ENCODE results near the gene SLC30A10.

Gene SLC30A10

DNA sequence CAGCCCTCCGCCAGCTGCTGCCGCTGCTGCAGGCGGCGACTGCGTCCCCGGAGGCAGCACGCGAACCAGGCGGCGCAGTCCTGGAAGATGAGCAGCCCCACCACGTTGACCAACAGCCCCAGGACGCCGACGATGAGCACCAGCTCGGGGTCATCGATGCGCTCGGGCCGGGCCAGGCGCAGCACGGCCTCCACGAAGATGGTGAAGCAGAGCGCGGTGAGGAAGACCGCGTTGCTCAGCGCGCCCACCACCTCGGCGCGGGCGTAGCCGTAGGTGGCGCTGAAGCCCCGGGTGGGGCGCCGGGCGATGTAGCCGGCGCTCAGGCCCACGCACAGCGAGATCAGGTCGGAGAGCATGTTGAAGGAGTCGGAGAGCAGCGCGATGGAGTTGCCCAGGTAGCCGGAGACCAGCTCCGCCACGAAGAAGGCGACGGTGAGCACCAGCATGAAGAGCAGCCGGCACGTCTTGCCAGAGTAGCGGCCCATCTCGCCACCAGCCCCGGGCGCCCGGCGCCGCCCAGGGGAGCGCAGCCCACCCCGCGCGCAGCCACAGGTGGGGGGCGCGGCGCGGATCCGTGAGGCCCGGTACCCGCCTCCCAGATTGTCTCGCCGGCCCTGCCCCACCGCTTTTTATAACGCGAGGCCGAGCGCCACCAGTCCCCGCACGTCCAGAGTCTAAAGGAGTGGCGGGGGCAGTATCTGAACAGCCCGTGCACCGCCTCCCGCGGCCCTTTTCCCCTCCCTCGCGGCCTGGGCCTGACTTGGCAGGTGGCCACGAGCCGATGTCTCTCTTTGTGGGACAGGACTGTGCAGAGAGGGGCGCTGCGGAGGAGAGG lies at the start of gene SLC30A10:
TSS of gene SLC30A10 (minus strand) at position 602 of the 835 bp plus-strand sequence. CDS start at position 485, 117 bp downstream.
- TF ChIP-seq, protein P1, sequence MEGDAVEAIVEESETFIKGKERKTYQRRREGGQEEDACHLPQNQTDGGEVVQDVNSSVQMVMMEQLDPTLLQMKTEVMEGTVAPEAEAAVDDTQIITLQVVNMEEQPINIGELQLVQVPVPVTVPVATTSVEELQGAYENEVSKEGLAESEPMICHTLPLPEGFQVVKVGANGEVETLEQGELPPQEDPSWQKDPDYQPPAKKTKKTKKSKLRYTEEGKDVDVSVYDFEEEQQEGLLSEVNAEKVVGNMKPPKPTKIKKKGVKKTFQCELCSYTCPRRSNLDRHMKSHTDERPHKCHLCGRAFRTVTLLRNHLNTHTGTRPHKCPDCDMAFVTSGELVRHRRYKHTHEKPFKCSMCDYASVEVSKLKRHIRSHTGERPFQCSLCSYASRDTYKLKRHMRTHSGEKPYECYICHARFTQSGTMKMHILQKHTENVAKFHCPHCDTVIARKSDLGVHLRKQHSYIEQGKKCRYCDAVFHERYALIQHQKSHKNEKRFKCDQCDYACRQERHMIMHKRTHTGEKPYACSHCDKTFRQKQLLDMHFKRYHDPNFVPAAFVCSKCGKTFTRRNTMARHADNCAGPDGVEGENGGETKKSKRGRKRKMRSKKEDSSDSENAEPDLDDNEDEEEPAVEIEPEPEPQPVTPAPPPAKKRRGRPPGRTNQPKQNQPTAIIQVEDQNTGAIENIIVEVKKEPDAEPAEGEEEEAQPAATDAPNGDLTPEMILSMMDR (IDR thresholded peaks at IDR 0.05; ENCODE audit: low read depth, low read length) = no peak
- DNase-seq (ENCODE audit: low read depth in 2 of 2) = peak; percentile 4 to 5
- peak within 1 kb of the TSS; percentile 23 to 33 for H3K4me3 ChIP-seq (replicated peaks in 1 of 2; ENCODE audit: low read depth in 2 of 2, low read length in 2 of 2)

DNA sequence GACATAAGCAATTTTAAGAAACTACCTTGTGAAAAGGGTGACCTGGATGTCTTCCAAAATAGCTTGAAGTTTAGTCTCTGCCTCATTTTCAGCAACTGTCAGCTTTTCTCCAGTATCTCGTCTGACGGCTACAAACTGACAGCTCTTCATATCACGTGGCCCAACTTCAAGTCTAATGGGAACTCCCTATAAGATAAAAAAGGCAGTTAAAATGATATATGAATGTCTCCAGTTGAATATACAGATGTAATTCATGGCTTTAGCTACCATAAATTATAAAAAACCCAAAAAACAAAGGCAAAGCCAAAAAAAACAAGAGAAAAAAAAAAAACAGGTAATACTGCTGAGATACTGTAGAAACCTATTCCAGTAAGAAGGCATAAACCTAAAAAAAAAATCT lies 44.9 kb upstream of the SLC30A10 start:
- TF ChIP-seq, protein P1 (IDR thresholded peaks at IDR 0.05; ENCODE audit: low read depth, low read length) = no peak
- H3K4me3 ChIP-seq (replicated peaks in 1 of 2; ENCODE audit: low read depth in 2 of 2, low read length in 2 of 2) = no peak overlapping the region
- DNase-seq (ENCODE audit: low read depth in 2 of 2) = no peak

DNA sequence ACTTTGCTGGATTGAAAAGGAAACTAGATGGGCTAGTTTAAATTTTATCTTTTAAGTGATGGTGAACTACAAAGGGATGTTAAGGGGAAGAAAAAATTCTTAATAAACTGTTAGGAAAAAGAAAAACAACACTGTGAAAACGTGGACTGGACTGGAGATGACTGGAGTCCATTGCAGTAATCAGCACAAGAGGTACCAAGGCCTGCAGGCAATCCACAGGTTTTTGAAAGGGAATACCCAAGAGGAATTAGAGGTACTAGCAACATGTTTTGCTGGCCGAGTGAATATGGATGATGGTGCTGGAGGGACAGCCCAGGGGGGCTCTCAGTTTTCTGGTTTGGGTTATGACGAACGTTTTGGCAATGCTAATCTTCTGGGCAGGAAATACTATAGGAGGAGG lies 39.0 kb upstream of the SLC30A10 start:
- TF ChIP-seq, protein P1 (IDR thresholded peaks at IDR 0.05; ENCODE audit: low read depth, low read length) = no peak
- DNase-seq (ENCODE audit: low read depth in 2 of 2) = no peak
- H3K4me3 ChIP-seq (replicated peaks in 1 of 2; ENCODE audit: low read depth in 2 of 2, low read length in 2 of 2) = no peak overlapping the region

DNA sequence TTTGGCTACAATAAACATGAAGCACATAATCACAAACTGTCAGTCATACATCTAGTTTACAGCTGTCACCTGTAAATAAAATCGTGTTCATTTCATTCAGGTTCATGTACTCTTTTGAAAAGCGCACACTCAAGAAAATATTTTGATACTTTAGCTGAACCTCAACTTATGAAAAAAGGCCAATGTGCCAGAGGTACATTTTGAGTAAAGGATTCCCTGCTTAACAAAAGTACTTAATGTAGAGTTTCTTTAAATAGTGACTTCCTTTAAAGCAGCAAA lies 37.7 kb upstream of the SLC30A10 start:
- DNase-seq (ENCODE audit: low read depth in 2 of 2) = no peak
- H3K4me3 ChIP-seq (replicated peaks in 1 of 2; ENCODE audit: low read depth in 2 of 2, low read length in 2 of 2) = no peak overlapping the region
- TF ChIP-seq, protein P1 (IDR thresholded peaks at IDR 0.05; ENCODE audit: low read depth, low read length) = no peak

DNA sequence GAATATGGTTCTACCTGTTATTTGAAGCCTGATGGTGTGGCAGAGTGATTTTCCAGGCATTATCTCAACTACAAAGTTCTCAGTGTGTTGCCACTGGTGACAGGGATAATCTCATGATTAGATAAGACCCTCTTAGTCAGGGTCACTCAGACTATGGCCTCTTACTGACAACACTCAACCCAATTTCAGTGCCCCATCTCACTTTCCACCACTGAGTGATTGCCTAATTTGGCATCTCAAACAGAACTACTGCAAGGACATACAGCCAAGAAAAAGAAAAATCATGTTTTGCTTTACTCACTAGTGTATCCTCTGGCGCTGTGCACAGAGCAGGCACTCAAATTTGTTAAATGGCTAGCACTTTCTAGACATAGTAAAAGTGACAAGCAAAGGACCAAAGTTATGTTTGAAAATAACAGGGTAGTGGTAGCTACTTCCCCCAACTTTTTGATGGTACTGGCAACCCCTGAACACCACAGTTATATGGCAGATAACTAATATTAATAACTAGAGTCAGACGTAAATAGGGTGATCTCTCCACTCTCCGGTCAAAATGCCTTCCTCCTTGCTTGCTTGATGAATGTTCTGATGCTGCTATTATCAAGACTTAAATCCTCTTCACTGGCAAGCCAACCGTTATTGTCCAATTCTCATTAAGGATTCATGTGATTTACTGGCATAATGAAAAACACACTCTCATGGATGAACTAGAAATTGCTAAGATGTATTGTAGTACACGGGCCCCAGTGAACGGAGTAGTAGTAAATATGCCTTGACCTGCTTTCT lies 37.1 kb upstream of the SLC30A10 start:
- H3K4me3 ChIP-seq (replicated peaks in 1 of 2; ENCODE audit: low read depth in 2 of 2, low read length in 2 of 2) = no peak overlapping the region
- no peak for DNase-seq (ENCODE audit: low read depth in 2 of 2)
- TF ChIP-seq, protein P1 (IDR thresholded peaks at IDR 0.05; ENCODE audit: low read depth, low read length) = no peak

DNA sequence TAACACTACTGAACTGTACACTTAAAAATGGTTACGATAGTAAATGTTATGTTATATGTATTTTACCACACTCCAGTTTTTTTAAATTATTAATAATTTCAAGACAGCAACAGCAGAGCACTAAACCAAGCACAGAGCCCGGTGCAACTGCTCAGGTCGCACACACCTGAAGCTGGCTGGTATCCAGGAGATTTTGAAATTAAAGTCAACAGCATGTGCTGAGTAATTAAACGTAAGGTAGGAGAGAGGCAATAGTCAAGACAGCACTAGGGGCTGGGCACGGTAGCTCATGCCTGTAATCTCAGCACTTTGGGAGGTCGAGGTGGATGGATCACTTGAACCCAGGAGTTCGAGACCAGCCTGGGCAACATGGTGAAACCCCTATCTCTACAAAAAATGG lies 35.1 kb upstream of the SLC30A10 start:
- DNase-seq (ENCODE audit: low read depth in 2 of 2) = no peak
- TF ChIP-seq, protein P1 (IDR thresholded peaks at IDR 0.05; ENCODE audit: low read depth, low read length) = no peak
- no peak overlapping the region for H3K4me3 ChIP-seq (replicated peaks in 1 of 2; ENCODE audit: low read depth in 2 of 2, low read length in 2 of 2)

Measured in cardiac fibroblast (primary cell).